ENCODE data around the gene RHD. TPM values are rescaled to one million over a fixed set of nuclear protein-coding genes. Genes with fewer than 3 reads are reported as not detected.
"Not testable (repeated sequence)": the region's sequence is repeated elsewhere in the genome, so short reads cannot be mapped to it uniquely, and the experiment has no call there.

Gene RHD
- total and polyA plus RNA-seq, 4 donors: 0.31 to 85.4 TPM; not detected in 2

- H3K9me3 ChIP-seq (ENCODE audit: control insufficient read depth in 4 of 4, low read length in 3 of 4): no peaks in the 10 kb centered on the region
- no peak overlapping the region for H3K9ac ChIP-seq (ENCODE audit: low read depth in 1 of 2, low read length in 2 of 2)
- no peak for DNase-seq (ENCODE audit: low spot score)
- H3K27me3 ChIP-seq (ENCODE audit: control insufficient read depth in 4 of 4, insufficient read depth in 4 of 4, low read length in 3 of 4): no peaks in the 10 kb centered on the region
- peaks cover 3 to 13% (median 10%) of the 10 kb centered on the region in 4 donors for H3K4me1 ChIP-seq (ENCODE audit: control insufficient read depth in 4 of 4, insufficient read depth in 4 of 4, low read length in 3 of 4)
- H3K27ac ChIP-seq (ENCODE audit: low read depth in 1 of 2, low read length in 2 of 2): peak overlapping the region in 1 of 2 donors; percentile 46
- WGBS: 88% methylated on average over 7 of the region's 7 CpGs
- H3K36me3 ChIP-seq (ENCODE audit: control insufficient read depth in 4 of 4, insufficient read depth in 3 of 4, low read depth in 1 of 4, low read length in 3 of 4): peaks cover 0 to 15% (median 4%) of the 10 kb centered on the region in 4 donors
- H3K4me3 ChIP-seq (ENCODE audit: low read depth in 1 of 3, low read length in 3 of 3): no peak overlapping the region
- no peak for TF ChIP-seq ZBTB33 (IDR thresholded peaks at IDR 0.05)
- TF ChIP-seq MAX (IDR thresholded peaks at IDR 0.05): no peak
These were observed 88.6 kb downstream of the RHD start for GRCh38 chr1:25360596-25361581.

GRCh38 chr1:25361901-25362300 is 89.6 kb downstream of the RHD start:
- H3K9ac ChIP-seq (ENCODE audit: low read depth in 1 of 2, low read length in 2 of 2): no peak overlapping the region
- WGBS: 90% methylated on average over 2 of the region's 2 CpGs
- H3K4me1 ChIP-seq (ENCODE audit: control insufficient read depth in 4 of 4, insufficient read depth in 4 of 4, low read length in 3 of 4): peaks cover 0 to 4% (median 1%) of the 10 kb centered on the region in 4 donors
- DNase-seq (ENCODE audit: low spot score): no peak
- H3K27me3 ChIP-seq (ENCODE audit: control insufficient read depth in 4 of 4, insufficient read depth in 4 of 4, low read length in 3 of 4): no peaks in the 10 kb centered on the region
- peaks cover 0 to 15% (median 4%) of the 10 kb centered on the region in 4 donors for H3K36me3 ChIP-seq (ENCODE audit: control insufficient read depth in 4 of 4, insufficient read depth in 3 of 4, low read depth in 1 of 4, low read length in 3 of 4)
- H3K4me3 ChIP-seq (ENCODE audit: low read depth in 1 of 3, low read length in 3 of 3): no peak overlapping the region
- H3K9me3 ChIP-seq (ENCODE audit: control insufficient read depth in 4 of 4, low read length in 3 of 4): no peaks in the 10 kb centered on the region
- TF ChIP-seq YY1 (IDR thresholded peaks at IDR 0.05): no peak
- TF ChIP-seq GABPA (IDR thresholded peaks at IDR 0.05 in 1 of 2, conservative IDR thresholded peaks at IDR 0.05 in 1 of 2): no peak
- TF ChIP-seq SP1 (IDR thresholded peaks at IDR 0.05): no peak
- peak overlapping the region in 1 of 2 donors; percentile 46 for H3K27ac ChIP-seq (ENCODE audit: low read depth in 1 of 2, low read length in 2 of 2)

- H3K27ac ChIP-seq (ENCODE audit: low read depth in 1 of 2, low read length in 2 of 2); H3K27me3 ChIP-seq (ENCODE audit: control insufficient read depth in 4 of 4, insufficient read depth in 4 of 4, low read length in 3 of 4); H3K9ac ChIP-seq (ENCODE audit: low read depth in 1 of 2, low read length in 2 of 2); H3K4me1 ChIP-seq (ENCODE audit: control insufficient read depth in 4 of 4, insufficient read depth in 4 of 4, low read length in 3 of 4); H3K9me3 ChIP-seq (ENCODE audit: control insufficient read depth in 4 of 4, low read length in 3 of 4); DNase-seq (ENCODE audit: low spot score); H3K4me3 ChIP-seq (ENCODE audit: low read depth in 1 of 3, low read length in 3 of 3): not testable (repeated sequence)
- WGBS: no CpG with 5 or more reads among the region's 17 CpGs
- H3K36me3 ChIP-seq (ENCODE audit: control insufficient read depth in 4 of 4, insufficient read depth in 3 of 4, low read depth in 1 of 4, low read length in 3 of 4): peaks cover 0 to 15% (median 4%) of the 10 kb centered on the region in 4 donors
These were observed 90.6 kb downstream of the RHD start for GRCh38 chr1:25362634-25363559.

- no peak for DNase-seq (ENCODE audit: low spot score)
- WGBS: 88% methylated on average over 4 of the region's 4 CpGs
These were observed 96.9 kb downstream of the RHD start for GRCh38 chr1:25369241-25369640.

GRCh38 chr1:25369691-25370271 is 97.5 kb downstream of the RHD start:
- not testable (repeated sequence) for H3K9me3 ChIP-seq (ENCODE audit: control insufficient read depth in 4 of 4, low read length in 3 of 4); H3K27ac ChIP-seq (ENCODE audit: low read depth in 1 of 2, low read length in 2 of 2); H3K27me3 ChIP-seq (ENCODE audit: control insufficient read depth in 4 of 4, insufficient read depth in 4 of 4, low read length in 3 of 4); H3K36me3 ChIP-seq (ENCODE audit: control insufficient read depth in 4 of 4, insufficient read depth in 3 of 4, low read depth in 1 of 4, low read length in 3 of 4); H3K9ac ChIP-seq (ENCODE audit: low read depth in 1 of 2, low read length in 2 of 2); H3K4me1 ChIP-seq (ENCODE audit: control insufficient read depth in 4 of 4, insufficient read depth in 4 of 4, low read length in 3 of 4); DNase-seq (ENCODE audit: low spot score); H3K4me3 ChIP-seq (ENCODE audit: low read depth in 1 of 3, low read length in 3 of 3)
- WGBS: 85% methylated on average over 12 of the region's 12 CpGs

More at GRCh38 chr1:25369241-25369640, 96.9 kb downstream of the RHD start:
- H3K4me1 ChIP-seq (ENCODE audit: control insufficient read depth in 4 of 4, insufficient read depth in 4 of 4, low read length in 3 of 4): no peaks in the 10 kb centered on the region
- H3K9ac ChIP-seq (ENCODE audit: low read depth in 1 of 2, low read length in 2 of 2): no peak overlapping the region
- H3K9me3 ChIP-seq (ENCODE audit: control insufficient read depth in 4 of 4, low read length in 3 of 4): no peaks in the 10 kb centered on the region
- H3K27ac ChIP-seq (ENCODE audit: low read depth in 1 of 2, low read length in 2 of 2): no peak overlapping the region
- H3K27me3 ChIP-seq (ENCODE audit: control insufficient read depth in 4 of 4, insufficient read depth in 4 of 4, low read length in 3 of 4): no peaks in the 10 kb centered on the region
- H3K36me3 ChIP-seq (ENCODE audit: control insufficient read depth in 4 of 4, insufficient read depth in 3 of 4, low read depth in 1 of 4, low read length in 3 of 4): no peaks in the 10 kb centered on the region
- TF ChIP-seq MAX (IDR thresholded peaks at IDR 0.05) (no peak), FOXA1 (IDR thresholded peaks at IDR 0.05) (no peak), HNF4G (IDR thresholded peaks at IDR 0.05) (no peak), RAD21 (IDR thresholded peaks at IDR 0.05) (peak in 1 of 2 donors; percentile 54)
- H3K4me3 ChIP-seq (ENCODE audit: low read depth in 1 of 3, low read length in 3 of 3): no peak overlapping the region
